GM12874 (cell line): ENCODE measurements around the gene HOTAIR.

ENCODE experiments used
- TF ChIP-seq, protein P1 (sequence below): IDR thresholded peaks from 2 replicates; pipeline ENCODE4 v1.5.1; 2011; ENCODE audit warnings: low read depth, mild to moderate bottlenecking, control low read depth, low read length, moderate library complexity; ENCODE audit not compliant: insufficient read depth

The HOTAIR gene

DNA sequence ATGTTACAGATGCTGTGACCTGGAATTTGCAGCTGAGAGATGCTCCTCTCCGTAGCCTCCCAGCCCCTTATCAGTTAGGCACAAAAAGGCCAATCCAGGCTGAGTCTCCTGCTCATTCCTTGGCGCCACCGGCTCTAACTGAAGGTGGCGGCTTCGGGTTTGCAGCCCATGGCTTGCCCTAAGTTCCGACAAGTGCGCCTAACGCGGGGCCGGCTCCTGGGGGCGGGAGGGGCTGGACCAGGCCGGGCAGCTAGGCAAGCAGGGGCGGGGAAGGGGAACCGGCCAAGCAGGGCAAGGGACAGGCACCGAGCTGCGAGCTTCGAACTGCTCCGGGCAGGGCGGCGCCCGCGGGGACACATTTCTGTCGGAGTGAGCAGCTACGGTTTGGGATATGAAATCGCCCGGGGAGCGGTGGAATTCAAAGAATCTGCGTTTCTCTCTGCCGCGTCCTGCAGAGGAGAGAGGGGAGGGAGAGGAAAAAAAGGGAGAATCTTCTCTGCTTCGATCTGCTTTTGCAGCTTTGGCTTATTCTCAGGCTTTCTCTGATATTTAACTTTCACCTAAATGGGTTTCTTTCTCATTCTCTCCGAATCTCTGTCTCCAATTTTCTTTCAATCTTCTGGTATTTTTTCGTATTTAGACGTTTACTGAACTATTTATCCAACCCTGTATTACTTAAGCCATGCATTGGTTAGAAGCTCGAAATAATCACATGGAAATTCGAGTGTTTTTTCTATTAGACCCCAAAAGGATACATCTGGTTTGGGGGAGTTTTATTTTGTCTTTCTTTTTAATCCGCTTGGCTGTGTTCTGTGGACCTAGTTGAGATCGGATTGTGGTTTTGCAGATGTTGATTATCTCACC lies 21.7 kb downstream of the HOTAIR start:
- TF ChIP-seq, protein P1, sequence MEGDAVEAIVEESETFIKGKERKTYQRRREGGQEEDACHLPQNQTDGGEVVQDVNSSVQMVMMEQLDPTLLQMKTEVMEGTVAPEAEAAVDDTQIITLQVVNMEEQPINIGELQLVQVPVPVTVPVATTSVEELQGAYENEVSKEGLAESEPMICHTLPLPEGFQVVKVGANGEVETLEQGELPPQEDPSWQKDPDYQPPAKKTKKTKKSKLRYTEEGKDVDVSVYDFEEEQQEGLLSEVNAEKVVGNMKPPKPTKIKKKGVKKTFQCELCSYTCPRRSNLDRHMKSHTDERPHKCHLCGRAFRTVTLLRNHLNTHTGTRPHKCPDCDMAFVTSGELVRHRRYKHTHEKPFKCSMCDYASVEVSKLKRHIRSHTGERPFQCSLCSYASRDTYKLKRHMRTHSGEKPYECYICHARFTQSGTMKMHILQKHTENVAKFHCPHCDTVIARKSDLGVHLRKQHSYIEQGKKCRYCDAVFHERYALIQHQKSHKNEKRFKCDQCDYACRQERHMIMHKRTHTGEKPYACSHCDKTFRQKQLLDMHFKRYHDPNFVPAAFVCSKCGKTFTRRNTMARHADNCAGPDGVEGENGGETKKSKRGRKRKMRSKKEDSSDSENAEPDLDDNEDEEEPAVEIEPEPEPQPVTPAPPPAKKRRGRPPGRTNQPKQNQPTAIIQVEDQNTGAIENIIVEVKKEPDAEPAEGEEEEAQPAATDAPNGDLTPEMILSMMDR, result no peak

DNA sequence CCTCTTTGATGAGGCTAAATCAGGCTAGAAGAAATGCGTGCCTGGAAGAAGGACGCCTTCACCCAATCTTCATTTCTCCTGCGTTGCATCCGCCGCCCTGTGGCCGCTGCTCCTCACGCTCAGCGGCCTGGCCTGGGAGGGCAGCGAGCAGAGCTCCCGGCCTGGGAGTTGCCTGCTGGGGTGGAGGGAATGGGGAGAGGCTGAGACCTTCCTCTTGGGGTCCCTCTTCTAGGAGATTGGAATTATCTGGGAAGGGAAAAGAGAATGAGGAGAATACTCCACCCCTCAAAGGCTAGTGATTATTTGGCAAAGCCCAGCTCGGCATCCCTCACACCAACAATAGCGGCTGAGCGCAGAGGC lies 22.4 kb downstream of the HOTAIR start:
- TF ChIP-seq, protein P1, result 0 out of 2 replicates have a peak, but pooled peaks have one; percentile 9

DNA sequence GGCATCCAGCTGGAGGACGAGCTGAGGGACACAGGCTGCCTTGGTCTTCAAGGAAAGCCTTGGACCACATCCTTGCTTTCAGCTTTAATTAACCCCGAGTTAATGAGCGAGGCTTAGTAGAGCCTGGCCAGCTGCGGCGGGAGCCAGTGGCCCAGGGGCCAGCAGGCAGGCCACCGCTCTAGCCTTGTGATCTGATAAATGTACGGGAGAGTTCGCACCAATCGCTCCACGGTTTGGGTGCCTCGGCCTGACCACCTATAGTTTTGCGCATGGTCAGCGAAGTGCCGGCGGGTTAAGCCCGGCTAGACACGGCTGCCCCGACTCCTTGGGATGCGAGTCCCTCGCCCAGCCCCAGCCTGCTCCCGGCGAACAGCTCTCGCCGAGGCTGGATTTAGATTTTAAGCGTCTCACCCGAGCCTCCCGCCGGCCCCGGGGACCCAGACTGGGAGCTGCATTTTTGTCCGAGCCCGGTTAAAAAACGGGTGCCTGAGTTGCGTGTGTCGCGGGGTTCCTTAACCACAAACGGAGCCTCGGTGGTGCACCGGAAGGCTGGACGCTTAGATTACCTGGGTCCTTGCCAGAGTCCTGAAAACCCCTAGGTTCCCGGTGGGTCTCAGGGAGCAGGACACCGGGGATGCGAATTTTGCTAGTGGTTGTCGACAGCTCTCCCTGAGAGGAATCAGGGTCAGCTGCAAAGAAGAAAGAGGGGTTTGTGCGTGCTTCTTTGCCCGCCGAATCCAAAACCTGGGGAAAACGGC lies 23.0 kb downstream of the HOTAIR start:
- TF ChIP-seq, protein P1, result no peak

DNA sequence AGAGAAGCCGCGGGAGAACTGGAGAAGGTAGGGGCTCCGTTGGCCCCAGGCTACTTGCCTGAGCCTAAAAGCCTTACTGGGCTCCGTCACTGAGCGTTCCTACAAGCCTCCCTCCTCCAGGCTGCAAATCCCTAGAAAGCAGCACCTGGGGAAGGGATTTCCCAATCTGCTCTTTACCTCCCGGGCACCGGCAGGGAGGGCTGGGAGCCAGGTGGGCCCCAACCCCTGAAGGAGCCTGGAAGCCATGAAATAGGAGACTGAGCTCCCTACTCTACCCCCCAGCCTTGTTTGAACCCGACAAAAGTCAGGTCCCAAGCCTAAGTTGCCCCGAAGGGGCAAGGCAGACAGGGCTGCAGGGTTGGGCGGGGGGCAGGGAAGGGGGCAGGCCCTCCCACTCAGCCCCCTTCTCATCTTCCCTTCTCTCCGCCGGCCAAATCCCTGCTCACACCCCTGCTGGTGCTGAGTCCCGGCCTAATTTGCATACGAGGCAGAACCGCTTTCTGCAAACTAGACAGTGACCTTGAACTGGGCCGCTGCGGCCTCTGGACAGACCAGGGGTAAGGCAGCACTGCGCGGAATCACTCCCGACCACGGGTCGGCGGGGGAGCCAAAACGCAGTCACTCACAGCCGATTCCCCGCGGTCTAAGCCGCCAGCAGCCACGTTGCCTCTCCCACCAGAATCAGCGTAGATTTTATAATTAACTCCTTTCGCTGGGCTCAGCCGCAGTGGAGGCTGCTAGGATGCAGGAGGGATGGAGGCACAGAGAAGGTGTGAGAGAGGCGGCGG lies 23.8 kb downstream of the HOTAIR start:
- TF ChIP-seq, protein P1, result no peak

DNA sequence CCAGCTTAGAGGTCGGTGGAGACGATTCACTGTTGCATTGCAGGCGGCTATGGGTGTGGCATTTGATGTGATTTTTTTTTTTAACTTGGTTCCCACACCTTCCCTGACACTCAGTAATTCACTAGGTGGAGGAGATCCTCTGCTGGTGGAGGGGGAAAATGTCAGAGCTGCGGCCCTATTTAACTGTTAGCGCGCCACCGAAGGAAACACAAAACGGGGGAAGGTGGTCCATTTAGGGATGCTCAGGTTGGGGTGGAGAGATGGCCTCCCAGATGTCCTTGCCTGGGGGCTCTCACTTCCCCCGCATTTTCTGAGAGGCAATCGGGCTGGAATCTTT lies 24.3 kb downstream of the HOTAIR start:
- TF ChIP-seq, protein P1, result no peak

DNA sequence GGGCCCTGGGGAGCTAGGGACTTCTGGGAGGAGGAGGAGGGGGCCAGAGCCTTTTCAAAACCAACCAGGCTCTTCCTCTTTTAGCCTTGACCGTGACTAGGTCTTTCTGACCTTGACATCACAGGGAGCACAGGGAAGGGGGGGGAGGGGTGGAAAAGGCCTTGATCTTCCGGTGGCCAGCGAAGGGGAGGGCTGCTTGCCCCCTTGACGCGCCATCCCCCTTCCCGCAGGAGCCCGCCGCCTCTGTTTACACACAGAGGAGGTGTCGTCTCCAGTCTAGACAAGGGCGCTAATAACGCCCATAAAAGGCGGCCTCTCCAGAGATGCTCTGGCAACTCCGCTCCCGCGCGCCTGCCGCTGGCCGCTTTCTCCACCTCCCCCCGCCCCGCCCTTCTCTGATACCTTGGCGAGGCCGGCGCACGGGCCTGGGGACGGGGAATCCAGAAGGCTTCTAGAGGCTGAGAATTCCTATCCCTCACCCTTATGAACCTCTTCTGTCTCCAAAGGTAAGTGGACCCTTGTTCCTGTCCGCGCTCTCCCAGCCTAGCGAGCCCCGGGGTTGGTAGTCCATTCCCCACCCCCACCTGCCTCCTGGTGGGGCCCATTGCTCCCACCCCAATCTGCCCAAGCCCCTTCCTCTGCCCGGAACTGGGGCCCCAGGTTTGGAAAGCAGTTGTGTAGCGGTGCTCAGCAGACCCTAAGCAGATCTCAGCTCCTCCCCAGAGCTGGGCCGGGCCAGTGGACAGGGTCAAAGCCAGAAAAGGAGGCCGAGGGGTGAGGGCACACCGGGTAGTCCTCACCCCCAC lies 24.9 kb downstream of the HOTAIR start:
- TF ChIP-seq, protein P1, result no peak
